CD4-positive, alpha-beta T cell (primary cell): ENCODE measurements around the gene EIF4B. TPM values are rescaled to one million over a fixed set of nuclear protein-coding genes. Genes with fewer than 3 reads are reported as not detected.

Experiments
- ATAC-seq: fragments of 200-7000 bp; cut with Tn5 transposase; one replicate; pipeline ENCODE4 v1.10.0; 2022; ENCODE audit warnings: mild to moderate bottlenecking; ENCODE audit not compliant: poor library complexity
- CTCF ChIA-PET: fragments of 350-600 bp; sonication (Branson Sonifier 250); formaldehyde crosslinking; loops from one replicate; lab custom pipeline; 2021; ENCODE audit warnings: antibody characterized with exemption, inconsistent platforms; lab: Charles Lee
- POLR2A ChIA-PET: fragments of 350-600 bp; sonication (Branson Sonifier 250); formaldehyde crosslinking; loops from one replicate; lab custom pipeline; 2021; ENCODE audit warnings: antibody characterized with exemption, inconsistent platforms; lab: Charles Lee
- DNase-seq, 14 experiments: peaks; one replicate each; pipeline ENCODE4 v3.0.0-alpha.2; 2013 to 2020; ENCODE audit warnings: mixed read lengths in 2 of 14
- H3K27ac ChIP-seq, 2 donors: one replicate each; pipeline versions ENCODE4 v1.5.1 to v1.7.0; 2013; ENCODE audit warnings: low read length in 2 of 2, low read depth in 1 of 2, mild to moderate bottlenecking in 1 of 2
- H3K27me3 ChIP-seq, 2 experiments: 1 replicate in 1 of 2; 2 replicates in 1 of 2; pipeline versions ENCODE4 v1.6.1 to v1.7.0; 2013; ENCODE audit warnings: low read length in 2 of 2, control low read depth in 1 of 2, mild to moderate bottlenecking in 1 of 2, moderate library complexity in 1 of 2; ENCODE audit not compliant: insufficient read depth in 2 of 2, control insufficient read depth in 1 of 2
- H3K36me3 ChIP-seq: one replicate; pipeline ENCODE4 v1.6.1; 2013; ENCODE audit warnings: low read length, control low read depth; ENCODE audit not compliant: insufficient read depth
- H3K4me1 ChIP-seq: one replicate; pipeline ENCODE4 v1.6.1; 2013; ENCODE audit warnings: low read length, control low read depth; ENCODE audit not compliant: insufficient read depth
- H3K4me3 ChIP-seq: one replicate; pipeline ENCODE4 v1.5.1; 2013; ENCODE audit warnings: mild to moderate bottlenecking, low read length, moderate library complexity
- H3K9me3 ChIP-seq, 2 experiments: 1 replicate in 1 of 2; 2 replicates in 1 of 2; pipeline versions ENCODE4 v1.6.1 to v1.7.0; 2013; ENCODE audit warnings: low read length in 2 of 2, mild to moderate bottlenecking in 2 of 2, control low read depth in 1 of 2, moderate library complexity in 1 of 2; ENCODE audit not compliant: control insufficient read depth in 1 of 2, insufficient read depth in 1 of 2
- H3K27ac Mint-ChIP-seq: one replicate; pipeline ENCODE4 v1.8.0; 2020; ENCODE audit warnings: mixed read lengths
- H3K27me3 Mint-ChIP-seq: one replicate; pipeline ENCODE4 v1.8.0; 2021; ENCODE audit warnings: mixed read lengths
- H3K36me3 Mint-ChIP-seq: one replicate; pipeline ENCODE4 v1.8.0; 2021; ENCODE audit warnings: low read depth, mixed read lengths
- H3K4me1 Mint-ChIP-seq: one replicate; pipeline ENCODE4 v1.8.0; 2021; ENCODE audit warnings: low read depth, mixed read lengths
- H3K4me3 Mint-ChIP-seq: one replicate; pipeline ENCODE4 v1.8.0; 2020; ENCODE audit warnings: mild to moderate bottlenecking, mixed read lengths
- H3K9me3 Mint-ChIP-seq: one replicate; pipeline ENCODE4 v1.8.0; 2020; ENCODE audit warnings: mixed read lengths
- intact Hi-C, 2 experiments: fragments of 100-400 bp; cut with DNase I in 1 of 2; cut with micrococcal nuclease in 1 of 2; formaldehyde crosslinking; loops; one replicate each; pipeline versions ENCODE4 v1.15.1 to v1.9.0; 2023 to 2025; cut with DNase I, micrococcal nuclease
- total RNA-seq, 174 experiments: library from RNA in 2 of 174; stranded (reverse) in 2 of 174; gene quantifications; one replicate each; pipeline ENCODE4 v1.2.3 and lab custom pipeline; 2021 to 2026
- TF ChIP-seq, protein P1 (sequence below): fragments of 200-600 bp; IDR thresholded peaks from one replicate; pipeline ENCODE4 v1.8.0; 2022; ENCODE audit warnings: antibody characterized with exemption, mild to moderate bottlenecking

Gene EIF4B
- total RNA-seq, 2 experiments from 2014 or later: 794 to 806 TPM

DNA sequence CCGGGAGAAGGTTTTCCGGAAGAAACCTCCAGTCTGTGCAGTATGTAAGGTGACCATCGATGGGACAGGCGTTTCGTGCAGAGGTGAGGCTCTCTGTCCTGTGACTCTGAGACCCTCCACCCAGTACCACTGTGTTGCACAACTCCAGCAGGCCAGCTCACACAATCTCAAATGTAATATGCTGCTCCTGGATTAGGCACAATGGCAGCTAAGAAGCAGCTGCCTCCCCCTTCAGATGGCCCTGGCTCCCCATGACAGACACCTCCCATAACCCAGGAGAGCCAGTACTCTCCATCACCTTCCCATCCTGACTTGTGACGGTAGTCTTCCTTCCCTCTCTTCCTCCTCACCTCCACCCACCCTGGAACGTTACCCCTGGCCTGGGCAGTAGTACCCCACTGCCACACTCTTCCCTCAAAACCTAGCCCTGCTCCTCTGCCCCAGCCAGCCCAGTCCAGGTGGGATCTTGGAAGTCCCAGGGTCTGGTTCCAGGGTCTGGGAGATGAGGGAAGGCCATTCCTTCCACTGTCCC is 45.7 kb downstream of the EIF4B start:
- no peak for DNase-seq
- CTCF ChIA-PET: no interaction called here
- H3K27ac Mint-ChIP-seq: peak overlapping the region; percentile 55
- TF ChIP-seq, protein P1, sequence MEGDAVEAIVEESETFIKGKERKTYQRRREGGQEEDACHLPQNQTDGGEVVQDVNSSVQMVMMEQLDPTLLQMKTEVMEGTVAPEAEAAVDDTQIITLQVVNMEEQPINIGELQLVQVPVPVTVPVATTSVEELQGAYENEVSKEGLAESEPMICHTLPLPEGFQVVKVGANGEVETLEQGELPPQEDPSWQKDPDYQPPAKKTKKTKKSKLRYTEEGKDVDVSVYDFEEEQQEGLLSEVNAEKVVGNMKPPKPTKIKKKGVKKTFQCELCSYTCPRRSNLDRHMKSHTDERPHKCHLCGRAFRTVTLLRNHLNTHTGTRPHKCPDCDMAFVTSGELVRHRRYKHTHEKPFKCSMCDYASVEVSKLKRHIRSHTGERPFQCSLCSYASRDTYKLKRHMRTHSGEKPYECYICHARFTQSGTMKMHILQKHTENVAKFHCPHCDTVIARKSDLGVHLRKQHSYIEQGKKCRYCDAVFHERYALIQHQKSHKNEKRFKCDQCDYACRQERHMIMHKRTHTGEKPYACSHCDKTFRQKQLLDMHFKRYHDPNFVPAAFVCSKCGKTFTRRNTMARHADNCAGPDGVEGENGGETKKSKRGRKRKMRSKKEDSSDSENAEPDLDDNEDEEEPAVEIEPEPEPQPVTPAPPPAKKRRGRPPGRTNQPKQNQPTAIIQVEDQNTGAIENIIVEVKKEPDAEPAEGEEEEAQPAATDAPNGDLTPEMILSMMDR: no peak
- no peaks in the 10 kb centered on the region for H3K27me3 Mint-ChIP-seq
- peak overlapping the region; percentile 77 for H3K4me3 Mint-ChIP-seq
- peaks cover 24% of the 10 kb centered on the region for H3K4me1 ChIP-seq
- H3K4me3 ChIP-seq: no peak overlapping the region
- intact Hi-C loops: loop anchor here in 1 of 2 experiments (5.0 kb wide), 1 partner anchor 575 kb away; the partner anchor contains the start of gene ATF7
- ATAC-seq: no peak
- no peaks in the 10 kb centered on the region for H3K9me3 Mint-ChIP-seq
- H3K27me3 ChIP-seq: no peaks in the 10 kb centered on the region
- H3K36me3 ChIP-seq: no peaks in the 10 kb centered on the region
- H3K27ac ChIP-seq: no peak overlapping the region
- H3K9me3 ChIP-seq: no peaks in the 10 kb centered on the region
- H3K4me1 Mint-ChIP-seq: peaks cover 15% of the 10 kb centered on the region
- no peaks in the 10 kb centered on the region for H3K36me3 Mint-ChIP-seq
- POLR2A ChIA-PET: interaction anchor here (0.7 kb wide), 1 partner anchor 12 kb away, joined by 3 read pairs; no protein-coding TSS in a partner anchor

GRCh38 chr12:53052419-53053217 is 46.4 kb downstream of the EIF4B start:
- intact Hi-C loops: loop anchor here in 1 of 2 experiments (5.0 kb wide), 1 partner anchor 575 kb away; the partner anchor contains the start of gene ATF7
- no peak for DNase-seq
- POLR2A ChIA-PET: interaction anchor here (1.7 to 2.6 kb wide), 2 partner anchors 8 to 27 kb away, joined by 5 to 36 read pairs; partner anchors contain the start of gene SPRYD3
- H3K4me1 ChIP-seq: peaks cover 23% of the 10 kb centered on the region
- no peak overlapping the region for H3K27ac ChIP-seq
- no peaks in the 10 kb centered on the region for H3K36me3 ChIP-seq
- no peaks in the 10 kb centered on the region for H3K27me3 Mint-ChIP-seq
- H3K4me1 Mint-ChIP-seq: peaks cover 15% of the 10 kb centered on the region
- H3K27me3 ChIP-seq: no peaks in the 10 kb centered on the region
- no peaks in the 10 kb centered on the region for H3K9me3 ChIP-seq
- CTCF ChIA-PET: interaction anchor here (1.5 to 3.8 kb wide), 2 partner anchors 46 to 50 kb away, joined by 8 to 21 read pairs; partner anchors contain the start of gene IGFBP6
- H3K4me3 ChIP-seq: no peak overlapping the region
- no peak for ATAC-seq
- no peaks in the 10 kb centered on the region for H3K9me3 Mint-ChIP-seq
- H3K27ac Mint-ChIP-seq: peak overlapping the region; percentile 55
- TF ChIP-seq, protein P1: no peak
- H3K4me3 Mint-ChIP-seq: peak overlapping the region; percentile 77
- no peaks in the 10 kb centered on the region for H3K36me3 Mint-ChIP-seq

DNA sequence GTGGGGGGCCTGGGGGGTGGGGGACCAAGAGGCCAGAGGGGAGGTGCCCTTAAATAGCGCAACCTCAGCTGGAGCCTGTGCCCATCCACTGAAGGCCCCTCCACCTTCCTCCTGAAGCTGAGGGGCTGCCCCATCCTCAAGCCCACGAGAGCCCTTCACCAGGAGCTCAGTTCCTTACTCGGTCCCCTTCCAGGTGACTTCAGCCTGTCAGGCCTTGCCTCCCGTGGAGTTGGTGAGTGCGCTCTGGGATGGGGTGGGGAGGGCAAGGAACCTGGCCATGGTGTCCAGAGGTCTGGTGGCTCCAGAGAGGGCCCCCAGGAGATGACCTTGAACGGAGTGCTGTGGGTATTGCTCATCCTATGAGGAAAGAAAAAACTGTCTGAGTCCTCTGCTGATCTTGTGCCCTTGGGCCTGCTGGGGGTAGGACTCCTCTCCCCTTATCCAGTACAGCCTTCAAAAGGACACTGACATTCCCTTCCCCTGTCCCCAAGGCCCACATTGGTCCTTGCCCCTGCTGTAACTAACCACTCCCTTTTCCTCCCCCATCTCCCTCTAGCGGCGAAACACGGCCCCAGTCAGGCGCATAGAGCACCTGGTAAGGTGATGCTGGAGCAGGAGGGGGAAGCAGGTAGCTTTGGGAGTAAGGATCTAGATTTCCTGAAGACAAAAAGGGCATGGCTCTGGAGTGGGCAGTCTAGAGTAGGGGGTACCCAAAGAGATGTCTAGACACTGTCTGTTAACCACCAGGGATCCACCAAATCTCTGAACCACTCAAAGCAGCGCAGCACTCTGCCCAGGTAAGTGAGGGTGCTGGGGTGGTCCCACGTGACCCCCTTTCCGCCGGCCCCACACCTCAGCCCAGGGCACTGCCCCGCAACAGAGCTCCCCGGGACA is 47.2 kb downstream of the EIF4B start:
- Mint-ChIP-seq H3K27me3 (no peaks in the 10 kb centered on the region), H3K27ac (peak overlapping the region; percentile 92), H3K4me3 (peak overlapping the region; percentile 96), H3K4me1 (peaks cover 15% of the 10 kb centered on the region), H3K36me3 (no peaks in the 10 kb centered on the region), H3K9me3 (no peaks in the 10 kb centered on the region)
- no peaks in the 10 kb centered on the region for H3K27me3 ChIP-seq
- ChIA-PET POLR2A (interaction anchor here (1.1 to 2.6 kb wide), 5 partner anchors 7 to 166 kb away, joined by 3 to 36 read pairs (median 5); partner anchors contain the start of genes EIF4B and SPRYD3), CTCF (interaction anchor here (0.8 to 4.0 kb wide), 6 partner anchors 12 to 246 kb away, joined by 3 to 28 read pairs (median 6); partner anchors contain the start of genes IGFBP6, MYG1 and SPRYD3)
- peak overlapping the region; percentile 21 to 65 for H3K27ac ChIP-seq
- intact Hi-C loops: loop anchor here (2.0 to 5.0 kb wide), 2 partner anchors 25 to 574 kb away; partner anchors contain the start of genes ATF7 (in 1 of the 2) and SPRYD3 (in 1 of the 2)
- no peaks in the 10 kb centered on the region for H3K36me3 ChIP-seq
- TF ChIP-seq, protein P1: peak; percentile 52
- ATAC-seq (peak; percentile 37), DNase-seq (peak; percentile 31 to 81 (median 57))
- H3K9me3 ChIP-seq: no peaks in the 10 kb centered on the region
- peak overlapping the region; percentile 85 for H3K4me3 ChIP-seq
- peaks cover 17% of the 10 kb centered on the region for H3K4me1 ChIP-seq
